ENCODE data around the gene NHS. TPM values are rescaled to one million over a fixed set of nuclear protein-coding genes. Genes with fewer than 3 reads are reported as not detected.

The NHS gene
- total and polyA plus RNA-seq, 2 of the 13 experiments (the other 11 are each of a cell fraction or from before 2014, with no cell fraction given), result 0.02 TPM; not detected in 1

- 0 out of 2 replicates have a peak, but pooled peaks have one; percentile 32 for TF ChIP-seq ZNF280D (CRISPR knock-in tag; IDR thresholded peaks at IDR 0.05)
- no peak for TF ChIP-seq ZNF362 (CRISPR knock-in tag; IDR thresholded peaks at IDR 0.05; ENCODE audit: borderline replicate concordance)
- TF ChIP-seq ZMYM2 (CRISPR knock-in tag; IDR thresholded peaks at IDR 0.05), result peak; percentile 79; the same call in 1 of the 2 replicates
- TF ChIP-seq ZMYM3 (CRISPR knock-in tag; IDR thresholded peaks at IDR 0.05), result peak; percentile 99
- TF ChIP-seq ADNP (CRISPR knock-in tag; IDR thresholded peaks at IDR 0.05), result peak; percentile 87
- TF ChIP-seq, protein P1, sequence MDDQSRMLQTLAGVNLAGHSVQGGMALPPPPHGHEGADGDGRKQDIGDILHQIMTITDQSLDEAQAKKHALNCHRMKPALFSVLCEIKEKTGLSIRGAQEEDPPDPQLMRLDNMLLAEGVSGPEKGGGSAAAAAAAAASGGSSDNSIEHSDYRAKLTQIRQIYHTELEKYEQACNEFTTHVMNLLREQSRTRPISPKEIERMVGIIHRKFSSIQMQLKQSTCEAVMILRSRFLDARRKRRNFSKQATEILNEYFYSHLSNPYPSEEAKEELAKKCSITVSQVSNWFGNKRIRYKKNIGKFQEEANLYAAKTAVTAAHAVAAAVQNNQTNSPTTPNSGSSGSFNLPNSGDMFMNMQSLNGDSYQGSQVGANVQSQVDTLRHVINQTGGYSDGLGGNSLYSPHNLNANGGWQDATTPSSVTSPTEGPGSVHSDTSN (CRISPR knock-in tag; IDR thresholded peaks at IDR 0.05; ENCODE audit: borderline replicate concordance), result no peak
Measured at GRCh38 chrX:17736478-17736855, 361.5 kb downstream of the NHS start (continued).
